22Rv1 (cell line): Measurements from ENCODE around the gene FHIT.

Experiments
- H3K27ac ChIP-seq: fragments of 450-650 bp; 2 replicates; pipeline ENCODE4 v1.5.1; 2017
- ZFX ChIP-seq: fragments of 450-650 bp; IDR thresholded peaks from 2 replicates; pipeline ENCODE4 v1.6.1; 2017; ENCODE audit warnings: antibody characterized with exemption, borderline replicate concordance
- TF ChIP-seq, protein P1 (sequence below): fragments of 450-650 bp; IDR thresholded peaks from 2 replicates; pipeline ENCODE4 v1.5.1; 2017; ENCODE audit warnings: mild to moderate bottlenecking

FHIT gene

DNA sequence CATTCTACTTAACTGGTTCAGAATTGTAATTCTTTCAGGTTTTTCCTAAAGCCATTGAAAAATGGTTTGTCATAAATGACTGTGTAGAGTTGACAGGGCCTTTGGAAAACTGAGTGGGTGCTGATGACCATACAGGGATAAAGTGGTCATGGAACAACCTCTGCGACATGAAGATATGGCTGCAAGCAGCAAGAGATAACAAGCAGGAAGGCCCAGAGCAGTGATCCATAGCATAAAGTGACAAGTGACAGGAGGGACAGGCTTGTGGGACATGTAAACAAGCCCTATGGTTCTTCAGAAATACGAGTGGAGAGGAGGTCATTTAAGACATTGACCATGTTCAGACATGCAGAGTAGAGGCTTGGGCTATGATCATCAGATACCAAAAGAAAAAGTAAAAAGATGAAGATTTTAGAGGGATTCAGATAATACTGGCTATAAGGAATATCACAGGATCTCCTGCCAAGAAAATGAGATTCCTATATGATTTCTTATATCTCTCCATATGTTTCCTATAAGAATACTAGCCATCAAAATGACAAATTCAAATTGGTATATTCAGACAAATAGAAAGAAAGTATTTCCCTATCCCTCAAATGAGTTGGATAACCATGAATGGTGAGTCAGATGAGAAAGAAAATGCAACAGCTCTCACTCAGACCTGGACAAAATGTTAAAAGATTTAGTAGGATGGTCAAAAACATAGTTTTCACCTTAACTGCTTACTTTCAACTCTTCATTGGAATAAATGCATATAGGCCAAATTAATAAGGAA lies 1373.8 kb downstream of the FHIT start:
- no peak for TF ChIP-seq ZFX
- TF ChIP-seq, protein P1, sequence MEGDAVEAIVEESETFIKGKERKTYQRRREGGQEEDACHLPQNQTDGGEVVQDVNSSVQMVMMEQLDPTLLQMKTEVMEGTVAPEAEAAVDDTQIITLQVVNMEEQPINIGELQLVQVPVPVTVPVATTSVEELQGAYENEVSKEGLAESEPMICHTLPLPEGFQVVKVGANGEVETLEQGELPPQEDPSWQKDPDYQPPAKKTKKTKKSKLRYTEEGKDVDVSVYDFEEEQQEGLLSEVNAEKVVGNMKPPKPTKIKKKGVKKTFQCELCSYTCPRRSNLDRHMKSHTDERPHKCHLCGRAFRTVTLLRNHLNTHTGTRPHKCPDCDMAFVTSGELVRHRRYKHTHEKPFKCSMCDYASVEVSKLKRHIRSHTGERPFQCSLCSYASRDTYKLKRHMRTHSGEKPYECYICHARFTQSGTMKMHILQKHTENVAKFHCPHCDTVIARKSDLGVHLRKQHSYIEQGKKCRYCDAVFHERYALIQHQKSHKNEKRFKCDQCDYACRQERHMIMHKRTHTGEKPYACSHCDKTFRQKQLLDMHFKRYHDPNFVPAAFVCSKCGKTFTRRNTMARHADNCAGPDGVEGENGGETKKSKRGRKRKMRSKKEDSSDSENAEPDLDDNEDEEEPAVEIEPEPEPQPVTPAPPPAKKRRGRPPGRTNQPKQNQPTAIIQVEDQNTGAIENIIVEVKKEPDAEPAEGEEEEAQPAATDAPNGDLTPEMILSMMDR, result no peak
- H3K27ac ChIP-seq, result no peak overlapping the region

DNA sequence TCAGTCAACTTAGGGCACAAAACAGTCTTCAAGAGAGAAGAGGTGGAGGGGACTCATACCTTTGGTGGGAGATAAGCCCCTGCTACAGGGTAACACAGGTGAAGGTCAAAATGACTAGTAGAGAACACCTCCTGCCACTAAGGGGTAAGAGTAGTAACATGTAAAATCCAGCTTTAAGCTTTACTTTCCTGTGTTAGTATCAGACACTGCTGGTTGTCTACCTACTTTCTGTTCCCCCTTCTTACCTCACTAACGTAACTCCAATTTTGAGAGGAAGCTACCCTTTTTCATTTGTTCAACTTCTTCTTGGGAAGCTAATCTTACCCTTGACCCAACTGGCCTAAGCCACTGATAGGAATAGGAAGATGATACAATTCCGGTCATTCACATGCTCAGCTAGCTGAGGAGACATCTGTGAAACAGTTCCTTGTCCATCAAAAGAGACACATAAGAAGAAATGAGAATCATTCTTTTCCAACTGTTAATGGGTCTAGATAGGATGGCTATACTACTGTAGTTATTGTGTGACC lies 1374.7 kb downstream of the FHIT start:
- TF ChIP-seq ZFX, result no peak
- TF ChIP-seq, protein P1, result no peak
- H3K27ac ChIP-seq, result no peak overlapping the region

DNA sequence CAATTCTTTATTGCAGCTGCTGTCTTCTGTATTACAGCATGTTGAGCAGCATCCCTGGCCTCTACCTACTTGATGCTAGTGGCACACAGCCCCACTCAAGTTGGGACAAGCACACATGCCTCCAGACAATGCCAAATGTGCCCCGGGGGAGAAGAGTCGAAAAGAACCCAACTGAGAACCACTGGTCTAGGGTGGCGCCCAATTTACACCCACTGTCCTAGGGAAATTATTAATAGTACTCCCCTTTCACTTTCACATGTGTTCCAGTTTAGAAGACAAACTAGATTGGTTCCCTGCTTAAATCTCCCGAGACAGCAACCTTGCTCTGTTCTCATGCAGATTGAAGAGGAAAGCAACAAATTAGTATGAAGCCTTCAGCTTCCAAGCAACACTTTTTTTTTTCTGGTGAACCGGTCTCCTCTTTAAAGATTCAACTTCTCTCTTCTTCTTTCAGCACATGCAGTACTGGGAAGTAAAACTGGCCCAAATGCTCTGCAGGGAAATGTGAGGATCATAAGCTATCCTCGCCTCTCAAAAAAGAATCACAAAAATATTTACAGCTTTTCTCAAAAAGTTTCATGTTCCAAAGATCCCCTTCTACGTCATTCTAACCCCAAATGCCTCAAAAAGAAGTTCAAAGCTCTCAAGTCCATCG lies 1377.5 kb downstream of the FHIT start:
- no peak overlapping the region for H3K27ac ChIP-seq
- no peak for TF ChIP-seq ZFX
- TF ChIP-seq, protein P1, result no peak

DNA sequence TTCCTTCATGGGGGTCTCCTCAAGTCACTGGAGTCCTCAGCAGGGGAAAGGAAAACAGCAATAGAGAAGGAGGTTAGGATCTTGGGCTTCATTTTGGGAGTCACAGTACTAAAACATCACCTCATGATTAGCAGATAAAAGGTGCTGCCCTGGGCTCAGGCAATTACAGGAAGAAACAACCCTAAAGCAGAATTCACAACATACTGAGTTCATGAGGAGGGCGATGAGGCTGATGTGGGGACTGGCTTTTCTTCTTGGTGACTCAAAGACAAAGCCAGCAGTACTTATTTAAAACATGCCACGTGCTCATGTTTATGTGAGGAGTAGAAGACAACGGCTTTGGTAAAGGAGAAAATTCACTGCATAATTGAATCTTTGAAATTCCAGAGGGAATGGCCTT lies 1379.1 kb downstream of the FHIT start:
- H3K27ac ChIP-seq, result no peak overlapping the region
- TF ChIP-seq, protein P1, result no peak
- TF ChIP-seq ZFX, result no peak

DNA sequence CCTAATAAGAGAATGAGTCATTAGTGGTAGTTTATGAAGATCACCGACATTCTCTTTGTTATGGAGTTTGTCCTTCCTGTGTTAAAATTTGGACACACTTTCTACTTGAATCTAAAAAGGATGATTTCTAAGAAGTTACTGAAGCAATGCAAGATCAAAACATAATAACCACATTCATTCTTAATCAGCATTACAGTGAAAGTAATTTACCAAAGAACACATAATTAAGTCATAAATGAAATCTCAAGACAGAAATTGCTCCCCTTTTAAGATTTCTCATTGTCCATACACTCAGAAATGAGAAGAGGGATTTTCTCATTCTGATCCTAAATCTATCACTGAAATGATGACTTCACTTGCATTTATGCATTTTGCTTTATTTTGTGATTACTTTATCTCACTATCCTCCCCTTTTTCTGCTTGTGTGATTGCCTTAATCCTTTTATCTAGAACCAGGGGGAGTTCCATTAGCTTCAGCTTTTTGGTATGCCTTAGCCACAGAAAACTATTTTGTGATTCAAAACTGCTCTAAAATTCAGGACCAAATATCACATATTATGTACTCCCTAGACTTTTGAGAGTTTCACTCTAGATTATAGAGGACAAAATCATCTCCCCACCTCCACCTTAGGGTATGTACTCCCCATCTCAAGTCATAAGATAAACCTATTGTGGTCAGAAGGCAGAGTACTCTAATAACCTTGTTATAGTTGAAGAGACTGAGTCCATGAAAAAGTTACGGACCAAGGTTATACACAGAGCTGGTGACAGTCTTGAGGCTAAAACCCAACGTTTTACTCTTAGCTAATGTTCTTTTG lies 1383.9 kb downstream of the FHIT start:
- TF ChIP-seq ZFX, result no peak
- TF ChIP-seq, protein P1, result no peak
- H3K27ac ChIP-seq, result no peak overlapping the region

DNA sequence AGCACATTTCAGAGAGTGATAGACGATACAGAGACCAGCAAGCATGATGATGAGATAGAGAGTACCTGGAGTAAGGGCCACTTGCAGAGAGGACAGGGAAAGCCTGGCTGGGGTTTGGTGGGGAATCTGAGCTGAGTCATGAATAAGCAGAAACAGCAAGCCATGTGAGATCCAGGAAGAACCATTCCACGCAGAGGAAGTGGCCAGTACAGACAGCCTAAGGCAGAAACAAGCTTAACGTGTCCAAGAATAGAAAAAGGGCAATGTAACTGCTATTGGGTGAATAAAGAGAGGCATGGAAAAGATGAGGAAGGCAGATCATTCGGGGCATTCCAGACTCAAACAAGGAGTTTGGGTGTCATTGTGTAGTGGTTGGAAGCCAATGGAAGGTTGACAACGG lies 1385.2 kb downstream of the FHIT start:
- no peak for TF ChIP-seq ZFX
- TF ChIP-seq, protein P1, result no peak

DNA sequence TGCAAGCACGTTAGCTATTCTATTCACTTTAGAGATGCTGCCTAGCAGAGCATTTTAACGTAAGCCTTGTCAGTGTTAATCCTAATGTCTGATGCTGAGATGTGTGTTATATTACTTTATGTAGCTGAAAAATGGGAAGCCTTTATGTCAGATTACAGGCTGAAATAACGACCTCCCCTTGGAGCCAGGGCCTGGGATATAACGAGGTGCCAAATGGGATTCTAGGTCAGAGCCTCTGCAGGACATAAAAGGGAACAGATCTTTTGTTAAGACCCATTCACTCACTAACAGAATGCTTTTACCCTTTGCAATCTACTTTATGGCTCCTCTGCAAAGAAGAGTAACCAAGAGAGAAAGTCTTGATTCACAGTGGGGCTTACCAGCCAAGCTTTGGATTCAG lies 1385.9 kb downstream of the FHIT start:
- no peak for TF ChIP-seq ZFX
- TF ChIP-seq, protein P1, result no peak
- H3K27ac ChIP-seq, result no peak overlapping the region

More for the DNA sequence above, 1385.2 kb downstream of the FHIT start:
- no peak overlapping the region for H3K27ac ChIP-seq
